Ishikawa (cell line): ENCODE results near the gene C6orf62.

Source experiments
- CEBPB ChIP-seq: IDR thresholded peaks from 2 replicates; pipeline ENCODE4 v1.6.1; 2012
- CREB1 ChIP-seq: IDR thresholded peaks from 2 replicates; pipeline ENCODE4 v1.6.1; 2012; ENCODE audit warnings: low read depth
- EGR1 ChIP-seq: IDR thresholded peaks from 2 replicates; pipeline ENCODE4 v1.6.1; 2012
- EP300 ChIP-seq: IDR thresholded peaks from 2 replicates; pipeline ENCODE4 v1.6.1; 2012; ENCODE audit warnings: borderline replicate concordance
- FOXM1 ChIP-seq: IDR thresholded peaks from 2 replicates; pipeline ENCODE4 v1.6.1; 2012; ENCODE audit warnings: low read depth, borderline replicate concordance
- MAX ChIP-seq: IDR thresholded peaks from 2 replicates; pipeline ENCODE4 v1.6.1; 2012
- NFIC ChIP-seq: IDR thresholded peaks from 2 replicates; pipeline ENCODE4 v1.6.1; 2012
- RAD21 ChIP-seq: IDR thresholded peaks from 2 replicates; pipeline ENCODE4 v1.6.1; 2012; ENCODE audit warnings: low read depth
- REST ChIP-seq: IDR thresholded peaks from 2 replicates; pipeline ENCODE4 v1.6.1; 2012; ENCODE audit warnings: low read depth, mild to moderate bottlenecking
- TAF1 ChIP-seq: IDR thresholded peaks from 2 replicates; pipeline ENCODE4 v1.6.1; 2012; ENCODE audit warnings: low read depth, mild to moderate bottlenecking
- TCF12 ChIP-seq: IDR thresholded peaks from 2 replicates; pipeline ENCODE4 v1.6.1; 2012; ENCODE audit warnings: low read depth
- TEAD4 ChIP-seq: IDR thresholded peaks from 2 replicates; pipeline ENCODE4 v1.6.1; 2012
- USF1 ChIP-seq: IDR thresholded peaks from 2 replicates; pipeline ENCODE4 v1.6.1; 2012
- YY1 ChIP-seq: IDR thresholded peaks from 2 replicates; pipeline ENCODE4 v1.6.1; 2012; ENCODE audit warnings: low read depth

- TF ChIP-seq EP300, result no peak
- TF ChIP-seq TEAD4, result no peak
- TF ChIP-seq TAF1, result no peak
- no peak for TF ChIP-seq EGR1
- no peak for TF ChIP-seq NFIC
- no peak for TF ChIP-seq CREB1
- no peak for TF ChIP-seq CEBPB
- TF ChIP-seq USF1, result no peak
- no peak for TF ChIP-seq FOXM1
- TF ChIP-seq TCF12, result no peak
- TF ChIP-seq YY1, result no peak
- TF ChIP-seq REST, result no peak
- TF ChIP-seq RAD21, result no peak
- no peak for TF ChIP-seq MAX
Measured at GRCh38 chr6:24761851-24762250, 42.9 kb upstream of the C6orf62 start.
